ENCODE data around the gene GDPD5.

GDPD5 gene

DNA sequence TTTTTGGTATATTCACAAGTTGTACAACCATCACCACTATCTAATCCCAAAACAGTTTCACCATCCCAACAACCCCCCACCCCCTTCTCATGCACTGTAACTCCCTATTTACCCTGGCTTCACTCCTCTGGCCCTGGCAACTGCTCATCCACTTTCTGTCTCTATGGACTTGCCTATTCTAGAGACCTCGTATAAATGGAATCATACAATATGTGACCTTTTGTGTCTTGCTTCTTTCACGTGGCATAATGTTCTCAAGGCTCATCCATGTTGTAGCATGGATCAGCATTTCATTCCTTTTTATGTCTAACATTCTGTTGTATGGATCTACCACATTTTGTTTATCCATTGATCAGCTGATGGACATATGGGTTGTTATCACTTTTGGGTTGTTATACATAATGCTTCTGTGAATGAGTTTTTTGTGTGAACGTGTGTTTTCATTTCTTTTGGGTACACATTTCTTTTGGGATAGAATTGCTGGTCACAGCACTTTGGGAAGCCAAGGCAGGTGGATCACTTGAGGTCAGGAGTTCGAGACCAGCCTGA lies 46.1 kb downstream of the GDPD5 start:
- no peak overlapping the region for H3K27ac ChIP-seq
- no peak overlapping the region for H3K4me3 ChIP-seq

DNA sequence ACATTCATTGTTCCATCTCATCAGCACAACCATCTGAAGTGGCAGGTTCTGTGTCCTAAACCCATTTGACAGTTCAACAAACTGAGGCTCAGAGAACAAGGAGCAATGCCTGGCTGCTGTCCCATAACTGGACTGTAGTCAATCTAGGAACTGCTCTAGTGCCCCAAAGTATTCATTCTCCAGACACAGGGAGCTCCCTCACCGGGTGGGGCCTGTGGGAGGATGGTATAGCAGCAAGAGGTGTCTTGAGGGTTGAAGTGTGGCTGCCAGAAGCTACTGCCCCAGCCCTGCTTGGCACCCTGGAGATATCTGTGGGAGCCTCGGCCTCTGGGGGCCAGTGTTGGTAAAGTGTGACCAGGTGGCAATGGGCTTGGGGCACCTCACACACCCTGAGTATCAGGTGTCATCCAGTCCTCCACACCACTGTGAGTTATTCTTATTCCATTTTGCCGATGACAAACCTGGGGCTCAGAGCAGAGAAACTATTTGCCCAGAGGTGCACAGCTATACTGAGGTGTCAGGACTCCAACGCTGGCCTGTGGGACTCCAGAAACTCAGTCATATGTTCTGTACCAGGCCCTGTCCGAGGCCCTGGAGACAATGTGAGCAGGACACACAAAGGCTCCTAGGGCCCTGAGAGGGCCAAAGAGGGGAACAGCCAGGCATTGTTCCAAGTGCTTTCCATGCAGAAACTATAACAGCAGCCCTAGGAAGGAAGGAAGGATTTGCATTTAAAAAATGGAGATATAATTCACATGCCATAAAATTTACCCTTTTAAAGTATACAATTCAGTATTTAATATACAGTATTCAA lies 46.8 kb downstream of the GDPD5 start:
- H3K4me3 ChIP-seq, result no peak overlapping the region
- no peak overlapping the region for H3K27ac ChIP-seq

- H3K4me3 ChIP-seq, result no peak overlapping the region
- peak overlapping the region in 4 of 21 experiments; percentile 4 to 62 (median 19) for H3K27ac ChIP-seq
Observed at GRCh38 chr11:75477614-75477935, 48.2 kb downstream of the GDPD5 start.

GRCh38 chr11:75476739-75477613 lies 48.8 kb downstream of the GDPD5 start:
- Histone ChIP-seq H3K4me3 (no peak overlapping the region), H3K27ac (peak overlapping the region in 9 of 21 experiments; percentile 5 to 76 (median 41))

DNA sequence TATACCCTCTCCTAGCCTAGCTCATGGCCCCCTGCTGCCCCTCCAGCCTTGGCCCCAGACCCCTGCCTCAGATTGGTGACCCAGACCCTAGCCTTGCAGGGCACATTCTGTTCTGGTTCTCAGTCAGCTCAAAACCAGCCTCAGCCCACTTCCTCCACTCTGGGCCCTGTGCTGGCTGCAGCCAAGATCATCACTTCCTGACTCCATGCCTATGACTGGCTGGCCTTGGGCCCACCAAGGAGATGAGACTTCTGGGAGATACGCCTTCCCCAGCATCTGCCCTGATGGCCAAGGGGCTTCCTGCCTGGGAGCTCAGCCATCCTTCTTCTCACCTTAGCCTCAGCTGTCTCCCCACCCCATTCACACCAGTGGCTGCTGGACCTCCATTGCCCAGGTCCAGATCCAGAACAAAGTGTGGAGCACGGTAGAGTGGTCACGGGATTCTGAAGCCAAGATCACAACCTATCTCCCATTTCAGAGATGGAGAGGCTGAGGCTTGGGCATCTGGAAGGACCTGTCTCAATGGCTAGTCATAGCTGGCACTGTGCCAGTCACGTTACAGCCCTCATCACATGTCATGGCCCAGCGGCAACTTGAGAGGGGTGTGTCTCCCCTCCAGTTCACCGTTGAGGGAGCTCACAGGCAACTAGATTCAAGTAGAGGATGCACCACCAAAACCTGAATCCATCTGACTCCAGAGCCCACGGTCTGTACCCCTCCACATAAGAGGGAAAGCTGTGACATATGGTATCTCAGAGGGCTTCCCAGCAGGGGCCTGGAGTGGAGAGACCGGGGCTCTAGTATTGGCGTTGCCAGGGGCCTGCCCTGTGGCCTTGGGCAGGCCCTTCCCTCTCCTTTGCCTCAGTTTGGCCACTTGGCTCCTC lies 49.7 kb downstream of the GDPD5 start:
- Histone ChIP-seq H3K4me3 (no peak overlapping the region), H3K27ac (peak overlapping the region in 16 of 21 experiments; percentile 5 to 76 (median 38))

DNA sequence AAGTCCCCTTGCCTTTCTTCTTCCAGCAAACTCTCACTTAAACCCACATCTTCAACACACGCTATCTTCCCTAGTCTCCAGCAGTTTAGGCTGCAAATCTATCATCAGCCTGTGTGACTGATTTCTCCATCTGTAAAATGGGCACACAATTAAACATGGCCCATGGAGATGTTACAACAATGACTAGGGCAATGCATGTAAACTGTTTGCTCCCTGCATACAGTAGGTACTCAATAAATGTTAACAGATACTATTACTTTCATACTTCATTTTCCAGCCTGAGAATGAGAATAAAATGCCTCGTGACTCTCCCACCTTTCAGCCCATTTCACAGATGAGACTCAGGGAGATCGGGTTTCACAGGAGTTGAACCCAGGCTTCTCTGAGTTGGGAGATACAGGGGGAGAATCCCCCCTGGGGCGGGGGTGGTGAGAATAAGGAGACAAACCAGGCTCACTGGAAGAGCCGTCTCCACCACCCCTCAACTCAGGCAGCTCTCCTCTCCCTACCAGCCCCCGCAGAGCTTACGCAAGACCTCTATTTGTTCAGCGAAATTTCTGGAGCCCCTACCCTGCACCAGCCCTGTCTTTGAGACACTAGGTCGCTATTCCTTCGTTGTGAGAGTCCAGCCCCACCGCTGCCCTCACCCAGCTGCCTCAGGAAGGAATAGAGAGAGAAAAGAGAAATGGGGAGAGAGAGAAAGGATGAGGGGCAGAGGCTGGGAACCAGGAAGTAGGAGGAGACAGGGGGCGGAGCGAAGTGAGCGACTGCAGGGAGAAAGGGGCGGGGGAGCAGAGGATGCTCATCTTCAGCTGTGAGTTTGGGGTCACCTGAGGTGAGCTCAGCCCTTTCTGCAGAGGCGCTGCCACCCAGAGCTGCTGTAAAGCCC lies 50.6 kb downstream of the GDPD5 start:
- Histone ChIP-seq H3K27ac (peak overlapping the region in 14 of 21 experiments; percentile 1 to 76 (median 42)), H3K4me3 (peak overlapping the region in 1 of 7 experiments; percentile 6)

- H3K4me3 ChIP-seq, result no peak overlapping the region
- H3K27ac ChIP-seq, result peak overlapping the region in 6 of 21 experiments; percentile 3 to 62 (median 22)
Observed at GRCh38 chr11:75474240-75474639, 51.5 kb downstream of the GDPD5 start.

DNA sequence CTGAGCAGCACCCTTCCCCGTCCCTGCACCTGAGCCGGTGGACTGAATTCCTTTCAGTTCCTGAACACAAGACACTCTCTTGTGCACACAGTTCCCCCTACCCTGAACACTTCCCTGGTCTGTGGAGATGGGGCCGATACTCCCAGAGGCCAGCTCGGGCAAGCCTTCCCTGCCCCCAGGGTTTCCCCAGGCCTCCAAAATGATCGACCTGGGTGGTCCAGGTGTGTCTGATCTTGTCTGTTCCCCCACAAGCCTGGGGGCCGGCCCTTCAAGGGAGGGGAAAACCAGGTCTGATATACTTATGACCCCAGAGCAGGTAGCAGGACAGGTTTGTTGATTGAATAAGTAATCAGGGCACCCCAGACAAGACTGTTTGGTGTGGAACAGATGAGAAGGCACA lies 52.1 kb downstream of the GDPD5 start:
- H3K27ac ChIP-seq, result peak overlapping the region in 1 of 21 experiments; percentile 54

GRCh38 chr11:75472081-75472732 lies 53.5 kb downstream of the GDPD5 start:
- peak overlapping the region in 1 of 21 experiments; percentile 50 for H3K27ac ChIP-seq
- H3K4me3 ChIP-seq, result no peak overlapping the region

More for the DNA sequence above, 52.1 kb downstream of the GDPD5 start:
- no peak overlapping the region for H3K4me3 ChIP-seq

DNA sequence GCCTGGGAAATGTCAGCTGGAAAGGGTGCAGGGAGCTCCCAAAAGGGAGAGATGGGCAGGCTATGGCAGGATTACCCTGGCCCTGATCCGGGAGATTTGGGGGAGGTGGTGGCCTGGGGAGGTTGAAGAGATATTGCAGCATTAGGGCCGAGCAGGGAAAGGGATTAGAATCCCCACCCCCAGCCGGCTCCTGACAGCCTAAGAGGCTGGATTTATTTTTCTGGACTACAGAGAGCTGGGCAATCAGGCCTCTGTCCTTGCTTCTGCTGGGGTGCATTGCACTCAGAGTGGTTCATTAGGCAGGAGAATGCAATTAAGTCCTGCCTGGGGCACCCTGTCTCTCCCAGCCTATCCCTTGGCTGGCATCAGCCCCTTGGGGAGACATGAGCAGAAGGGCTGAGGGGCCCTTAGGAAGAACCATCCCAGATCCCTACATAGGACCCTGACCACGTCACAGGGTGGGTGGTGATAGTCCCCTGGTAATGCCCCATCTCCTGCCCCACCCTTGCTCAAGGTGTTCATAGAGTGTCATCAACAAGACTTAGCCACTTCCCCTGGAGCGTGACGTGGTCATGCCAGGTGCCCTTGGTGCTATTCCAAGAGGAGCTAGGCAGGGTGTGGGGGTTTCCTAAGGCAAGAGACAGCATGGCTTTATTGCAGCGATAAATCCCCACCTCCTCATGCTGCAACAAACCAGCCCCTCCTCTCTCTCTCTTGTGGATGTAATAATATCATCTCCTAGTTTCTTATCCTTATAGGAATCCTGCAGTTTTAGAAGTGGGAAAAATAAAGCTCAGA lies 54.4 kb downstream of the GDPD5 start:
- H3K4me3 ChIP-seq, result no peak overlapping the region
- H3K27ac ChIP-seq, result no peak overlapping the region

GRCh38 chr11:75470476-75471080 lies 55.2 kb downstream of the GDPD5 start:
- H3K27ac ChIP-seq, result no peak overlapping the region

DNA sequence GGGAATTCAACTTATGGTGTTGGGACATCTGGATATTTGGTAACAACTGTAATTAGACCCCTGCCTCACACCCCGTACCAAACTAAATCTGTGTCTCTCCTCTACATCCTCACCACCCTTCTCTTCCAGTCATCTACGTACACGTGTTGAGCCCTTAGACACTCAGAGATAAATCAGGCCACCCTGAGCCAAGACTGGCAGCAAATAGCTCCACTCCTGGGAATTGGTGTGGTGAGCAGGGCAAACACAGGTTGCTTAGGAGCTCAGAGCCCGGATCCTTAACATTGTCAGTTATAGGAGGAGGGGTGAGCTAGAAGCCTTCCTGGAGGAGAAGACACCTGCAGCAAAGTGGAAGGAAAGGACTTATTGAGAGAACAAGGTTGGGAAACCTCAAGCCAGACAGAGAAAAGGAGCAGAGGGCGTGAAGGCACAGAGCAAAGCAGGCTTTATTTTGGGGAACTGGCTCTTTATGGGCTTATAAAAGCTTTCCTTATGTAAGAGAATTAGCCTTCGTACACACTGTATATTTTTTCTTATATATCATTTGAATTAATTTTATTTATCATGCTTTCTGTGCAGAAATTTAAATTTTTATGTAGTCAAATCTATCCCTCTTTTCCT lies 55.8 kb downstream of the GDPD5 start:
- Histone ChIP-seq H3K4me3 (no peak overlapping the region), H3K27ac (no peak overlapping the region)

More at GRCh38 chr11:75470476-75471080, 55.2 kb downstream of the GDPD5 start:
- H3K4me3 ChIP-seq, result no peak overlapping the region

DNA sequence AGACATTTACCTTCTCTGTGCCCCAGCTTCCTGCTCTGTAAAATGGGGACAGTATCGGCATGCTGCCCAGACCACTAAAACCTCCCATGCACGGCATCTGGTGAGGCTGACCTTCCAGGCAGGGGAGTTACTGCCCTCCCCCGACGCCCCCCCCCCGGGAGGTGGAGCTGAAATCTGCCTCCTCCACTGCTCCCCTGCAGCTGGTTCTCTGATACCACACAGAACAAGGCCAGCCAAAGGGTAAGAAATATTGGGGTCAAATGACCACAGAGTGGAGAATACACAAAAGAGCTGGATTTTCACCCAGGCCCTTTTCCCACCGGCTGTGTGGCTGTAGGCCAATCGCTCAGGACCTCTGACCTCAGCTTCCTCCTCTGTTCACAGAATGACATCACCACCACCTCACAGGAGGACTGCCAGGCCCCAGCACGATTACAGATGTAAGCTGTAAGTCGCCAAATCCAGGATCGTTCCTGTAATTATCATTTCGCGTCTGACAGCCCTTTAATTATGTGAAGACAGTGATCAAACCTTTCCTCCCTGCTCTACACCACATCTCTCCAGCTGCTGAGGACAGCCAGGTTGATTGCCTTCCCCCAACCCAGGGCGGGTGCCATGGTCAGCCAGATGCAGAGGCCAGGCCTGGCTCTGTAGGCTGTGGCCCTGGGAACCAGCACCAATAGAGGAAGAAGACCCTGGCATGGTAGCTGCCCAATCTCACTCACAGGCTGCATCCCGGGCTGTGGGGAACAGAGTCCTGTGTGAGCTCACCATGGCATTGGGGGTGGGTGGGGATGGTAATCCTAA lies 57.0 kb downstream of the GDPD5 start:
- Histone ChIP-seq H3K27ac (no peak overlapping the region), H3K4me3 (no peak overlapping the region)

DNA sequence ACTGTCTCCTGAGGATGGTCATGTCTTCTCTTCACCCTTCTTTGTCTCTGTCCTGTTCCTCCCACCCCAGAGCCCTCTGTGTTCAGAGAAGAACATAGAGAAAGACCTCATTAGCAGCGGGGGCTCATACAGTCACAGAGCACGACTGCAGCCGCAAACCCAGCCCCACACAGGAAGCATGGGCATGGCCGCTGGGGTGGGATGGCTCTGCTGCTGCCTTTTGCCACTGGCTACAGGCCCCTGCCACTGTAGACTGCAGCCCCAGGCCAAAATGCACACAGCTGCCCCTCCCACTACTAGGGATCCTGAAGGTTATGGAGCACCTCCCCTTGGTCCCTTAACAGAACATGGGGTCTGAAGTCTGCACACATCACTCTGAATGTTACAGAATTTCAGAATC lies 57.9 kb downstream of the GDPD5 start:
- H3K27ac ChIP-seq, result no peak overlapping the region
- no peak overlapping the region for H3K4me3 ChIP-seq

DNA sequence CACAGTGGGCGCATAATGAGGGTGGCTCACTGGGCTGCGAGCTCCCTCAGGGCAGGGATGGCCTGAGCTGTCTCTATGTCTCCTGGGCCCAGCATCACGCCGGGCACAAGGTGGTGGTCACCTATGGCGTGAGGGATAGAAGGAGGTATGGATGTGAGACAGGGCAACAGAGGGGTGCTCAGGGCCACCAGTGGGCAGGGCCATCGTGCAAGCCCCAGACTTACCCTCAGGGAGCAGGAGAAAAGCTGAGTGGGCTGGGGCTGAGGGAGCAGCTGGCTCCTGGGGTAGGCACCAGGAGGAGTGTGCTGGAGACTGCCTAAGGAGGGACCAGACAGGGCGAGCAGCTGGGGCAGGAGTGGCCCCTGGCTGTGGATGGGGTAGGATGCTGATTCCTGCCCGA lies 58.4 kb downstream of the GDPD5 start:
- H3K27ac ChIP-seq, result no peak overlapping the region

More for the DNA sequence above, 58.4 kb downstream of the GDPD5 start:
- H3K4me3 ChIP-seq, result no peak overlapping the region

Data from skin epidermis (tissue), 12 donors.